Measurements from ENCODE around the gene CPPED1.

The CPPED1 gene

DNA sequence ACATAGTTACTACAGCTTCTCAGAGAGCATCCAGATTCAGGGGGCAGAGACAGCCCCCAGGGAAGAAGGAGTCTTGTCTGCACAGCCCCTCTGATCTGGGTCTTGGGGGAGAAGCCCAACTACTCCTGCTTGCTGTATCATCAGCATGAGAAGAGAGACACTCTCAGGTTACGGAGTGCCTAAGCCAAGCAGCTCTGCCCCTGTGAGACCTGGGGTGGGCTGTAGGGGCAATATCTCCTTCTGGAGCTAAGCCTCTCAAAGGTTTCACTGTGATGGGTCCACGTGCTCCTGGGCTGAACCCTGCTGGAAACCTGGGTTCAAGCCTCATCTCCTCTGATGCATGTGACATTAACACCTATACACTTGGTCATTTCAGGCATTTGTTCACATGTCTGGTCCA is 123.2 kb downstream of the CPPED1 start:
- DNase-seq (ENCODE audit: low spot score): no peak

DNA sequence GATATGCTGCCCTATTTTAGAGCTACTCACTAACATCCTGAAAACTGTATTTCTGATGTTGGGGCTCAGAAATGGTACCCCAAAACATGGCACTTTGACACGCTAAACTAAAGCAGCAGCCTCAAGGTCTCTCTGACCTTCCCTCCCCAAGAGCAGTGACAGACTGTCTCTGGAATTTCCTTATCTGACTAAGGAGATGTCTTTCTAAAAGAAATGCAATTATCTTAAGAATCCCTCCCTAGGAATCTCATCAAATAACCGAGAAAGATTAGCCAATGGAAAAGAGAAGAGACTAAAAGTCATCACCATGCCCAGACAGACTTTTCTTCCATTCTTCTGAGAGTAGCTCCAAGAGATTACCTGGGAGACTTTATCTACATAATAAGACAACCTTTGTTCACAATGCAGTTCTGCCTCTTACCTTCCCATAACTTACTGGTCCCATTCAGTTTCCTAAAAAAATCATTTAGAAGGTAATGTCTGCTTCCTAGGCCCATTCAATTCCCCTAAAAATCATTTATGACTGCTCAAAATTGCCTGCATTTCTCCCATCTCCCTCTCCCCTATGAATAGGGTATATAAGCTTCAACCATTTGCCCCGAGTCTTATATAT is 123.9 kb downstream of the CPPED1 start:
- no peak for DNase-seq (ENCODE audit: low spot score)

DNA sequence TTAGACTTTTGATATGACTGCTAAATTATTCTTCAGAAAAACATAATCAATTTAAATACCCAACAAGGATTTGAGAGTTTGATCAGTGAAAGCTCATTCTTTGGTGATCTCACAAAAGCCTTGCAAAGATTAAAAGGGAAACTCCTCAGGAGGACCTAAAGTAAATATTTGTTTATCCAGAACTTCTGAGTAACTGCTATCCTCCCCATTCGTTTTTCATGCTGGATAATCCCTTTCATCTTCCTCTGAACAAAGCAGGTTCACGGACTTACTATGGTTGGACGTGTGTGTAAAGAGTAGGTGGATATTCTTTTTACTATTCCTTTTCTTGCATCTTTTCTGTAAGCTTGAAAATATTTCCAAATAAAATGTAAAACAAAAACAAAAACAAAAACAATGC is 124.7 kb downstream of the CPPED1 start:
- no peak for DNase-seq (ENCODE audit: low spot score)

DNA sequence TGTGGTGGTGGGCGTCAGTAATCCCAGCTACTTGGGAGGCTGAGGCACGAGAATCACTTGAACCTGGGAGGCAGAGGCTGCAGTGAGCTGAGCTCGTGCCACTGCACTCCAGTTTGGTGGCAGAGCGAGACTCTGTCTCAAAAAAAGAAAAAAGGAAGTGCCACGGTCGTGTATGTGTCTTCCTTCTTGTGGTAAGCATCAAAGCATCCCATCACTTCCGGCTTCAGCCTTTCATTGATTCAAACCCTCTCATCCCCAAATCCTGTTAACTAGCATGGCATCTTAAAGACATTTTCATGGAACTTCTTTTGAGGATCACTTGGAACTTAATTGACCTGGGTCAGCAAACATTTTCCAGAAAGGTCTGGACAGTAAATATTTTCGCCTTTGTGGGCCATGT is 126.2 kb downstream of the CPPED1 start:
- DNase-seq (ENCODE audit: low spot score): no peak

DNA sequence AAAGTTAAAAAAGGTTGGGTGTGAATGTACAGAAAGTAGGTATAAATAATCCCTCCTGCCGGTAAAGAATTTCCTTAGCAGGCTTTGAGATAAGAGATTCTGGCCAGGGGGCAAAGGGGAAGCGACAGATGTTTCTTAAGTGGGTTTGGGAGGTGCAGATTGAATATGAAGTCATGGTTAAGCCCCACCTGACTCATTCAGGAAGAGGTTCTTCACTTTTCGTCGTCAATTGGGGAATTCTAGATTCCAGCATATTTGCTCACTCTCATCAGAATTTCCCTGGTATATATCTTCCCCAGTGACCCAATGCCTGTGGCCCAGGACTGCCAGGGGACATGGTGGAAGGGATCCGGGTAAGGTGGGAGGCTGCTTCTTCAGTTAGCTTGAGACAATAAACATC is 127.8 kb downstream of the CPPED1 start:
- DNase-seq (ENCODE audit: low spot score): no peak

DNA sequence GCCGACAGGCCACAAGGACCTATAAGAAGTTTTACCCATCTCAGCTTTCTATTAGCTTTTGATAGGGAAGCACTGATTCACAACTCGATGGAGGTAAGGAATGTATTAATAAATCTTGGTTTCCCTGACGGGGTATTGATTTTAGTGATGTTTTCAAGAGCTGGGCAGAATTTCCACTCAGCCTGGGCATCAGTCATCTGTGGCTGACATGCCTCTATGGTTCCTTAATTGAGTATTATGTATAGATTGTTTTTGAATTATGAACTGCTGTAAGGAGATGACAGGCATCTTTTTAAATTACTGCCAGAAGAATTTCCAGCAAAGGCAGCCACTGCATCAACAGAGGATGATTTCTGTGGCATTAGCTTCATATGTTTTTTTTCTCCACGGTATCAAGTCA is 128.6 kb downstream of the CPPED1 start:
- no peak for DNase-seq (ENCODE audit: low spot score)

DNA sequence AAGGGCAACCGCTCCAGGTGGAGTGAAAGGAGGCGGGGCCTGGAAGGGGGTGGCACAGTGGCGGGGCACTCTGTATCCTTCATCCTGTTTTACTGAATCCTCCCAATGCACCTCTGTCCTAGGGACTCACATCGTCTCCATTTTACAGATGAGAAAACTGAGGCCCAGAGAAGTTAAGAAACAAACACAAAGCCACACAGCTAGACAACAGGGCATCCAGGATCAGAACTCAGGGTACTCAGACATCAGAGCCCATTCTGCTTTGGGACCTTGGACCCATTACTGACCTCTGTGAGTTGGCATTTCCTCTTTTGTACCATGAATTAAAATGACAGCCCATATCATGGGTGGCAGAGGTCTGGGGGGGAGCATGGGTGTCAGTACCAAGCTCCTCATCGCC is 129.2 kb downstream of the CPPED1 start:
- DNase-seq (ENCODE audit: low spot score): no peak

DNA sequence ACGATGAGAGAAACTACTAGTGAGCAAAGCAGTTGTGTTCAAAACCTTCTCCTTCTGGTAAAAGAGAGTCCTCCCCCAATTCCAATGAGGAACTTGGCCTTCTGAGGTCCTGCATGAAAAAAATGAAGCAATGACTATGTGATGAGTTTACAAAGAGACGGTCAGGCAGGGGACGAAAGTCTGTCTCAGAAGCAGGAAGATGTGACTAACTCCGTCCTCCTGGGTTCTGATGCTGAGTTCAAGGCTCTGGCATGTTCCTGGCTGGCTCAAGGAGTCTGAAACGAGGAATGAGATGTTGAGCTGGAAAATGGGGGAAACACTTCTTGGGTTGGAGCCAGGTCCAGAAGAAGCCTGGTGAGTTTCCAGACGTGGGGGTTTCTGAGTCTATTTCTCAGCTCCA is 129.6 kb downstream of the CPPED1 start:
- DNase-seq (ENCODE audit: low spot score): no peak

DNA sequence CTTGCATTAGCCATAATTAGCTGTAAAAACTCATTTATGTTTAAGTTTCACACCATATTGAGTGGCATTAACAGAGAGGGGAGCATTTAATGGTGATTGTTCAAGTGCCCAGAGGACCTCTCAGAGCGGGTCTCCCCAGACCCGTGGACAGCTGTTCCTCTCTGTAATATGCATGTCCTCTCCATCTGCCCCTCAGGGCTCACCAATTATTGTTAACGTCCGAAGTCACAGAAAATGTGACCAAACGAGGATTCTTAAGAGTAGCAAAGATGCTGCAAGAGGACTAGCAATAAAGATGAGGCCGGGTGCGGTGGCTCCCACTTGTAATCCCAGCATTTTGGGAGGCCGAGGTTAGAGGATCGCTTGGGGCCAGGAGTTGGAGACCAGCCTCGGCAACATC is 130.2 kb downstream of the CPPED1 start:
- no peak for DNase-seq (ENCODE audit: low spot score)

DNA sequence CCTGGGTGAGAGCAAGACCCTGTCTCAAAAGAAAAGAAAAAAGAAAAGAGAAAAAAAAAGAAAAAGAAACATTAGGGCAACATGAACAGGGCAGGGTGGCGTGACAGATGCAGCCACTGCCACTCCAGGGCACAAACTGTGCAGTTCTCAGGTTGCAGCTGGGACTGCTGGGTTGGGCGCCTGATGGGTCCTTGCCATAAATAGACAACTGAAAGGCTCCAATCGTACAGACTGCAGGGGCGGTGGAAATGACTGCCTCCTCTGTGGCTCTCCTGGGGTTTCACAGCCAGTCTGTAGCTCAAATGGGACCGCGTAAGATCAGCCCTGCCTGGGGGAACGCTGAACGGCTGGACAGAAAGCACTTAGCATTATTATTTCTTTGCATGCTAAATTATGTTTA is 130.7 kb downstream of the CPPED1 start:
- no peak for DNase-seq (ENCODE audit: low spot score)

DNA sequence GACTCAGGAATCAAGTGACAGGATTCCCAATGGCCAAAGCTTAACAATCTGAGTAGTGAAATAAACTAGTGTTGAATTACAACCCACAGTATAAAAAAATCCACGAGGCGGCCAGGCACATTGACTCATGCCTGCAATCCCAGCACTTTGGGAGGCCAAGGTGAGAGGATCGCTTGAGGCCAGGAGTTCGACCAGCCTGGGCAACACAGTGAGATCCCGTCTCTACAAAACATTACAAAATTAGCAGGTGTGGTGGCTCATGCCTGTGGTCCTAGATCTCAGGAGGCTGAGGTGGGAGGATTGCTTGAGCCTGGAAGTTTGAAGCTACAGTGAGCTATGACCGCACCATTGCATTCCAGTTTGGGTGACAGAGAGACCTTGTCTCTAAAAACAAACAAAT is 133.8 kb downstream of the CPPED1 start:
- no peak for DNase-seq (ENCODE audit: low spot score)

DNA sequence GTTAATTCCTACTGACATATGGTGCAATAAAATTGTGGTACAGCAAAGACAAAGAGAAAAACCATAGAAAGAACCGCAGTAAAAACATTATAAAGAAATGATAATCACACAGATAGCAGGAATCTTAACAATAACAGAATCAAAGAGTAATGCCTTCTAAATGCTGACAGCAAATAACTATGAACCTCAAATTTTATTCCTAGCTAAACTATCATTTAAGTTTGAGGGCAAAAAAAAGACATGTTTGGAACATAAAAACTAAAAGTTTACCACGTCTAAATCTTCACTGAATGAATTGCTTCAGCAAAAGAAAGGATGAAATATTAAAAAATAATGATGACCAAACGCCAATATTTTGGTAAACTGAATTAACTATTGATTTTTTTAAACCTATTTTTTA is 135.8 kb downstream of the CPPED1 start:
- no peak for DNase-seq (ENCODE audit: low spot score)

DNA sequence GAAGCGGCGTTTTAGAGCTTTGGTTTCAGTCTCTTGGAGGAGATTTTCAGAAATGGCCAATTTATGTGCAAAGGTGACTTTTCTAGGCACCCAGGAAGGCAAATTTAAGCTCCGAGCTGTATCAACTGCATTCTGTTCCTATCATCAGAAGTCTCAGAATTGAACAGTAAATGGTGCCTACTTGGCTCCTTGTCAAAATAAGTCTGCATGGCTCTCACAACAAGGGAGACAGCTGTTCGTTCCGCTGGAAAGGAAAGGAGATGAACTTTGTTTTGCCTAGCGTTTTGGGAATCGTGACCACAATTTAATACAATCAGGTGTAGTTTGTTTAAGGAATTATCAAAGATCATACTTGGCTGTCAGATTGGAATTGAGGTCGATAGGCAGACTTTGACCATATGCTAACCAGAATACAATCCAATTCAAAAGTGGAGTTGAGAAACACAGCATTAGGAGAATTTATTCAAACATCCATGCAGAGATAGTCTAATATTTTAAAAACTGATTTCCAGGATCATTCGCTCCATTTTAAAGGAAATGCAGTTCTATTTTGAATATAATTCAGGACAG is 139.4 kb downstream of the CPPED1 start:
- no peak for DNase-seq (ENCODE audit: low spot score)

DNA sequence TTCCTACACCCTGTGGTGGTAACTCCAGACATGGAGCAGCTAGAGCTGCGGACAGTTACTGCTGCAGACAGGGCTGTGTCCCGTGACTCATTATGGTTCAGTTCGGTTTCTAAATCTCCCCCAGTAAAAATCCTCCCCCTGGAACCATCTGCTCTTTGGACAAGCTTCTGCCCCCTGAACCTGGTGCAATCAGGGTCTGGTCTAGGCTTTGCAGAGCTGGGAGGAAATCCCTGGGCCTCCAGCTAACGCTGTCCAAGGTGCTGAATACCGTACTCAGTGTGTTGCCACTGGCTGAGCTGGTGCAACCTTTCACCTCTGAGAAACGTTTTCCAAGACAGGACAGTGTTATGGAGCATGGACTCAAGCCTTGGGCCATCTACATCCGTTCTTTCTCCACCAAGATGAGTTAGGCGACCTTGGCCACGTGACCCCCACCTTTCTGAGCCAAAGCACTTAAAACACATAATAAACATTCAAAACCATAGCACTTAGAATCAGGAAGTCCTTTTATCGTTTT is 142.0 kb downstream of the CPPED1 start:
- peak; percentile 79 for DNase-seq (ENCODE audit: low spot score)

DNA sequence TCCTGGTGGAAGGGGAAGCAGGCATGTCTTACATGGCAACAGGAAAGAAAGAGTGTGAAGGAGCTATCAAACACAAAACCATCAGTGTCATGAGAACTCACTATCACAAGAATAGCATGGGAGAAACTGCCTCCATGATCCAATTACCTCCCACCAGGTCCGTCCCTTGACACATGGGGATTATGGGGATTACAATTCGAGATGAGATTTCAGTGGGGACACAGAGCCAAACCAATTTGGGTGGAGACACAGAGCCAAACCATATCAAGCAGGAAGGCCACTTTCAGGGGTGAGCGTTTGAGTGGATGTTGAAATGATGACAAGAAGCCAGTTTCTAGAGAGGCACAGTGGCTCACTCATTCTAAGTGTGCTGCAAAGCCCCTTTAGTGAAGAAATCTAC is 143.8 kb downstream of the CPPED1 start:
- no peak for DNase-seq (ENCODE audit: low spot score)

DNA sequence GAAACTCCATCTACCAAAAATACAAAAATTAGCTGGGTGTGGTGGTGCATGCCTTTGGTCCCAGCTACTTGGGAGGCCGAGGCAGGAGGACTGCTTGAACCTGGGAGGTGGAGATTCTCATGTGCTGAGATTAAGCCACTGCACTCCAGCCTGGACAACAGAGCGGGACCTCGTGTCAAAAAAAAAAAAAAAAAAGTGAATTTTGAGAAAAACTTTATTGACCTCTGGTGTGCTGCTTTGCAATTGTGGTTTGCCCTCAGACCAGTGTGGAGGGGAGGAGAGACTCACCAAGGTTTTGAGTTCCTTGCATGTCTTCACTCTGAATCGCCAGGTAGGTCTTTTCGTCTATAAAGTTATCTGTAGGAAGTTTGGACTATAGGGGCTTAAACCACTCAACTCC is 145.2 kb downstream of the CPPED1 start:
- DNase-seq (ENCODE audit: low spot score): no peak

DNA sequence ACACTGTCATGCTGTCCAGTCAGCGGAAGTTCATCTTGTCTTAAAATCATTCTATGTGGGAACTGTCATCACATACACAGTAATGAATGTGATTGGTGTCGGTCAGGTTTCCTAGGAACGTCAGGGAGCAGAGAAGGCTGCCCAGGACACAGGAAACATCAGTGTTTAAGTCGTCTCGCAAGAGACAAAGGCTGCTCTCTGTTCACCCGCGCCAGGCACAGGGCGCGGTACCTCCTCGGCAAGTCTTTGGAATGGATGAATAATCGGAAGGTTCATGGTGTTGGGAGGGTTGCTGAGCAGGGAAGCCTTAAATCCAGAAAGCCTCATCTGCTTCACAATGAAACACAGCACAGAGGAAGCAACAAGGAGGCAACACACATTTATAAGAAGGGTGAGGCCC is 148.2 kb downstream of the CPPED1 start:
- no peak for DNase-seq (ENCODE audit: low spot score)

DNA sequence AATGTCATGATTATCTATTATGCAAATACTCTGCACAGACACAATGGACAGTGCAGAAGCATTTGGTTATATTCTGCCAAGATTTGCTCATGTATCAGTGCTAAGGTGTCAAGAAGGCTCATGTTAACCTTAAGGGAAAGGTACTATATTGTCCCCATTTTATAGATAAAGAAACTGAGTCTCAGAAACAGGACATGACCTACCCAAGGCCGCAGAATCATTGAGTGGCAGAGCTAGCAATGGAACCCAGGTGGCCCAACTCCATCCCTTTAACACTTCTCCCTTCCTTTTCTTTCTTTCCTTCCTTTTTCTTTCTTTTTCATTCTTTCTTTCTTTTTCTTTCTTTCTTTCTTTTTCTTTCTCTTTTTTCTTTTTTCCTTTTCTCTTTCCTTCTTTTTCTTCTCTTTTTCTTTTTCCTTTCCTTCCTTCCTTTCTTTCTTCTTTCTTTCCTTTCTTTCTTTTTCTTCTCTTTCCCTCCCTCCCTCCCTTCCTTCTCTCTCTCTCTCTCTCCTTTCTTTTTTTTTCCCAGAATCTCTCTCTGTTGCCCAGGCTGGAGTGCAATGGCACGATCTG is 149.8 kb downstream of the CPPED1 start:
- no peak for DNase-seq (ENCODE audit: low spot score)

DNA sequence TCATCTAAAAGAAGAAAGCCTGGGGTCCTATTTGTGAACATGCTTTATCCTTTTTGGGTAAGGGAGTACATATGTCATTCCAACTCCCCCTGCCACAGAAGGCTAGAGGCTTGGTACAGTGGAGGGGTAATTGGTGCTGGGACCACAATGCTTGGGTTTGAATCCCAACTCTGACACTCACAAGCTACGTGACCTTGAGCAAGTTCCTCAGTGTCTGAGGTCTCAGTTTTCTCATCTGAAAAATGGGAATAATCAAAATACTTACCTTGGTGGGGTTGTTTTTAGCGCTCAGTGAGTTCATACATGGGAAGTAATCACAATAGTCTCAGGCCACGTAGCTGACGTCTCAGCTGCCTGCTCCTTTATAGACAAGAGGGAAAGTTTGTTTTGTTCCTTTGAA is 150.8 kb downstream of the CPPED1 start:
- DNase-seq (ENCODE audit: low spot score): no peak

DNA sequence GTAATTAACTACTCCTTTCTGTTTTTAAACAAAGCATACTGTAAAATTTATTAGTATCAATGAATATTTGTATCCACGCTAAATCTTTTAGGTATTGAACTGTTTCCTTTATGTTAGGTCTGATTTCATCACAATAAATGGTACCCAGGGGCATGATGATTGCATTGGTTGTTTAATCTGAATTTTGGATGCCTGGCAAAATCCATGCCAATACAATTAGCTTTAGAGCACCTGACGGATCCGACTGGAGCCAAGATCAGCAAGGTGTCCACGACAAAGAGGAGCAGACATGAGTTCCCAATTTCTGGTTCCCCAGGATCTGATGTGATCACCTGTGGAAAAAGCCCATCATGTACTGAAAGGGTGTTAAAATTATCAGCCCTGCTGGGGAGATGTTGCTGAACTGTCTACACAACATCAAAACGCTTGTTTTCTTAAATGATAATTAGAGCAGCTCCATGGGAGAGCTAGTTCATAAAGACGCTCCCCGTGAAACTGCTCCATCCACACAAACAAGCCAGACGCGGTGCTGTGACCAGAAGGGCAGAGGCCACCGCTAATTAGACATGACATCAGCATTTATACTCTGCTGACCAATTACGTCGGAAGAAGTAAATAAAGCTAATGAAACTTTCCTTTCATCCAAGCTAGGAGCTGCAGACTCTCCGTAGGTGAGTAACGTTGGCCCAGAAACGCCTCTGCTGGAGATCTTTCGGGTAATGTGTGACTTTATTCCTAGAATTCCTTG is 151.7 kb downstream of the CPPED1 start:
- DNase-seq (ENCODE audit: low spot score): no peak

DNA sequence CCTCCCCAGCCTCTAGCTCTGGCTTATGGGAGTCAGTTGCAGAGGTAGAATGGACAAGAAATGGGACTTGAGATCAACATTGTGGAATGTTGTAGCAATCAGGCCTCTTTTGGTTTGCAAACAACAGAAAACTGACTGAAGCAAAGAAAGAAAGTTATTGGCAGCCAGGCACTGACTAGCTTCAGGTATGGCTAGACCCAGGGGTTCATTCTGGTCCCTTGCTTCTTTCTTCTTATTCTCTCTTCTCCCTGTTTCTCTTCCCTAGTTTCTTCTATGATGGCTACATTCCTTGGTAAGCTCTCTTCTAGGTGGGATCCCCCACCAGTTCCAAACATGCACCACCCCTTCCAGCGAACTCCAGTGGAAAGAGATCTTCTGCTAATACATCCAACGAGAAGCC is 154.3 kb downstream of the CPPED1 start:
- DNase-seq (ENCODE audit: low spot score): no peak

DNA sequence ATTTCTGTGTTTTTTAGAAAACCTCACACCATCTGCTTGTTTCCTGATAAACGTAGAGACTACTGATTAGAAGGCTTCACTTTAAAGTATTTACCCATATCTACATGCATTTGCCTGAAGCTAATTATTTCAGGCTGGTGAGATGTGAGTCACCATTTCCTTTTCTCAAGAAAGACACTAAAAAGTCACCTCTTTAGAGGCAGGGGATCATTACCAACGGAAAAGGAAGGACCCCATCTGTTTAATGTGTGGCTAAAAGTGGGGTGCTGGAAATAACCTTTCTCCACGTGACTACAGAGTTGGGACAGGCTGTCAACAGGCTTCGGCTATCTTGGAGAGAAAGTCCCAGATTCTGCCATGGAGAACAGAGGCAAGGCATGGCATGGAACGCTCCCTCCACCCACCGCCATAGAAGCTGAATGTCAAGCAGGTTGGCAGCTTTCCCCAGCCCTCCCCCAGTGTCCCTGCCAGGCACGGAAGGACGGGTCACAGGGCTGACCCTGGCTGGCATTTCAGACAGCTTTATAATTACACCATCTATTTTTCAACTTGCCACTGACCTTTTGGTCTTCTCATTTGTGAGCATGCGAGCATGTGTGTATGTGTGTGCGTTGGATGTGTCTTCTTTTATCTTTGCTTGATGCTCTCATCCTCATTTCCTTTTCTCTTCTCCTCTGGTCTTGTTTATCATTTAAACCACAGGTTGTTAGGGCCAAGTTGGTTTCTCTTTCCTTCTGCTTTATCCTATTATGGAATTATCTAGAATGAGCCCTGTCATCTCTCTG is 157.0 kb downstream of the CPPED1 start:
- DNase-seq (ENCODE audit: low spot score): no peak

Data from ecto neural progenitor cell (in vitro differentiated cells).